ENCODE data around the gene LIMK2.

The LIMK2 gene

GRCh38 chr22:31238057-31238456, 26.0 kb downstream of the LIMK2 start:
- Histone ChIP-seq H3K4me3 (ENCODE audit: low read length) (no peak overlapping the region), H3K4me2 (ENCODE audit: low read depth, low read length) (peak overlapping the region; percentile 37), H4K20me1 (ENCODE audit: insufficient read depth, low read length) (no peaks in the 10 kb centered on the region), H3F3A (ENCODE audit: insufficient read depth, low read length) (peaks cover 14% of the 10 kb centered on the region), H3K27ac (ENCODE audit: low read length) (peak overlapping the region; percentile 63; the same call in 1 of the 2 replicates), H3K36me3 (replicated peaks; ENCODE audit: insufficient read depth, low read length) (no peaks in the 10 kb centered on the region), H3K9me2 (replicated peaks; ENCODE audit: insufficient read depth, low read length) (no peaks in the 10 kb centered on the region), H3K4me1 (ENCODE audit: low read length) (peaks cover 19% of the 10 kb centered on the region), H3K9me3 (replicated peaks; ENCODE audit: insufficient read depth, low read length) (no peaks in the 10 kb centered on the region), H2AFZ (ENCODE audit: low read length) (no peak overlapping the region), H3K27me3 (replicated peaks; ENCODE audit: insufficient read depth, low read length) (no peaks in the 10 kb centered on the region), H3K9ac (ENCODE audit: low read length) (no peak overlapping the region), H3K79me2 (ENCODE audit: low read length) (peaks cover 75% of the 10 kb centered on the region)
- DNase-seq = peak; percentile 82
- TF ChIP-seq EZH2 (optimal IDR thresholded peaks at IDR 0.05; ENCODE audit: low read depth, low read length) (no peak), EZH2phosphoT487 (IDR thresholded peaks at IDR 0.05; ENCODE audit: low read length) (no peak)

GRCh38 chr22:31239771-31240370, 27.8 kb downstream of the LIMK2 start:
- no peak overlapping the region for H3K4me3 ChIP-seq (ENCODE audit: low read length)
- H3K9ac ChIP-seq (ENCODE audit: low read length) = no peak overlapping the region
- H3K4me1 ChIP-seq (ENCODE audit: low read length) = peaks cover 19% of the 10 kb centered on the region
- no peak for TF ChIP-seq EZH2phosphoT487 (IDR thresholded peaks at IDR 0.05; ENCODE audit: low read length)
- no peak for TF ChIP-seq CTCF (IDR thresholded peaks at IDR 0.05; ENCODE audit: low read length)
- TF ChIP-seq EZH2 (optimal IDR thresholded peaks at IDR 0.05; ENCODE audit: low read depth, low read length) = no peak
- no peaks in the 10 kb centered on the region for H4K20me1 ChIP-seq (ENCODE audit: insufficient read depth, low read length)
- H3K9me3 ChIP-seq (replicated peaks; ENCODE audit: insufficient read depth, low read length) = no peaks in the 10 kb centered on the region
- H2AFZ ChIP-seq (ENCODE audit: low read length) = no peak overlapping the region
- H3K9me2 ChIP-seq (replicated peaks; ENCODE audit: insufficient read depth, low read length) = no peaks in the 10 kb centered on the region
- H3F3A ChIP-seq (ENCODE audit: insufficient read depth, low read length) = peaks cover 14% of the 10 kb centered on the region
- no peak for DNase-seq
- no peaks in the 10 kb centered on the region for H3K27me3 ChIP-seq (replicated peaks; ENCODE audit: insufficient read depth, low read length)
- peaks cover 82% of the 10 kb centered on the region for H3K79me2 ChIP-seq (ENCODE audit: low read length)
- no peaks in the 10 kb centered on the region for H3K36me3 ChIP-seq (replicated peaks; ENCODE audit: insufficient read depth, low read length)
- H3K4me2 ChIP-seq (ENCODE audit: low read depth, low read length) = no peak overlapping the region
- no peak overlapping the region for H3K27ac ChIP-seq (ENCODE audit: low read length)

GRCh38 chr22:31241200-31241599, 29.1 kb downstream of the LIMK2 start:
- no peak overlapping the region for H3K4me2 ChIP-seq (ENCODE audit: low read depth, low read length)
- TF ChIP-seq EZH2phosphoT487 (IDR thresholded peaks at IDR 0.05; ENCODE audit: low read length) (no peak), CTCF (IDR thresholded peaks at IDR 0.05; ENCODE audit: low read length) (no peak), EZH2 (optimal IDR thresholded peaks at IDR 0.05; ENCODE audit: low read depth, low read length) (no peak)
- H3K27me3 ChIP-seq (replicated peaks; ENCODE audit: insufficient read depth, low read length) = no peaks in the 10 kb centered on the region
- no peak overlapping the region for H3K9ac ChIP-seq (ENCODE audit: low read length)
- H4K20me1 ChIP-seq (ENCODE audit: insufficient read depth, low read length) = no peaks in the 10 kb centered on the region
- H3K79me2 ChIP-seq (ENCODE audit: low read length) = peaks cover 73% of the 10 kb centered on the region
- H3K27ac ChIP-seq (ENCODE audit: low read length) = no peak overlapping the region
- H3K4me3 ChIP-seq (ENCODE audit: low read length) = no peak overlapping the region
- no peaks in the 10 kb centered on the region for H3K36me3 ChIP-seq (replicated peaks; ENCODE audit: insufficient read depth, low read length)
- no peaks in the 10 kb centered on the region for H3K9me2 ChIP-seq (replicated peaks; ENCODE audit: insufficient read depth, low read length)
- H2AFZ ChIP-seq (ENCODE audit: low read length) = no peak overlapping the region
- DNase-seq = no peak
- H3K4me1 ChIP-seq (ENCODE audit: low read length) = peaks cover 19% of the 10 kb centered on the region
- no peaks in the 10 kb centered on the region for H3K9me3 ChIP-seq (replicated peaks; ENCODE audit: insufficient read depth, low read length)
- H3F3A ChIP-seq (ENCODE audit: insufficient read depth, low read length) = peaks cover 14% of the 10 kb centered on the region

- H3K4me1 ChIP-seq (ENCODE audit: low read length) = peaks cover 19% of the 10 kb centered on the region
- no peak for TF ChIP-seq EZH2 (optimal IDR thresholded peaks at IDR 0.05; ENCODE audit: low read depth, low read length)
- TF ChIP-seq EZH2phosphoT487 (IDR thresholded peaks at IDR 0.05; ENCODE audit: low read length) = no peak
- TF ChIP-seq CTCF (IDR thresholded peaks at IDR 0.05; ENCODE audit: low read length) = no peak
- no peaks in the 10 kb centered on the region for H3K27me3 ChIP-seq (replicated peaks; ENCODE audit: insufficient read depth, low read length)
- DNase-seq = no peak
- H2AFZ ChIP-seq (ENCODE audit: low read length) = no peak overlapping the region
- peaks cover 14% of the 10 kb centered on the region for H3F3A ChIP-seq (ENCODE audit: insufficient read depth, low read length)
- no peak overlapping the region for H3K4me3 ChIP-seq (ENCODE audit: low read length)
- no peak overlapping the region for H3K27ac ChIP-seq (ENCODE audit: low read length)
- no peaks in the 10 kb centered on the region for H3K36me3 ChIP-seq (replicated peaks; ENCODE audit: insufficient read depth, low read length)
- H3K4me2 ChIP-seq (ENCODE audit: low read depth, low read length) = no peak overlapping the region
- H3K9me3 ChIP-seq (replicated peaks; ENCODE audit: insufficient read depth, low read length) = no peaks in the 10 kb centered on the region
- H3K79me2 ChIP-seq (ENCODE audit: low read length) = peaks cover 75% of the 10 kb centered on the region
- no peaks in the 10 kb centered on the region for H3K9me2 ChIP-seq (replicated peaks; ENCODE audit: insufficient read depth, low read length)
- no peak overlapping the region for H3K9ac ChIP-seq (ENCODE audit: low read length)
- no peaks in the 10 kb centered on the region for H4K20me1 ChIP-seq (ENCODE audit: insufficient read depth, low read length)
These were observed 29.8 kb downstream of the LIMK2 start for GRCh38 chr22:31241936-31242335.
